ENCODE measurements around the gene PUSL1. TPM values are rescaled to one million over a fixed set of nuclear protein-coding genes. Genes with fewer than 3 reads are reported as not detected.

PUSL1 gene
- 4.7 and 14.8 TPM in 2 replicates for total RNA-seq (ENCODE audit: low replicate concordance)

DNA sequence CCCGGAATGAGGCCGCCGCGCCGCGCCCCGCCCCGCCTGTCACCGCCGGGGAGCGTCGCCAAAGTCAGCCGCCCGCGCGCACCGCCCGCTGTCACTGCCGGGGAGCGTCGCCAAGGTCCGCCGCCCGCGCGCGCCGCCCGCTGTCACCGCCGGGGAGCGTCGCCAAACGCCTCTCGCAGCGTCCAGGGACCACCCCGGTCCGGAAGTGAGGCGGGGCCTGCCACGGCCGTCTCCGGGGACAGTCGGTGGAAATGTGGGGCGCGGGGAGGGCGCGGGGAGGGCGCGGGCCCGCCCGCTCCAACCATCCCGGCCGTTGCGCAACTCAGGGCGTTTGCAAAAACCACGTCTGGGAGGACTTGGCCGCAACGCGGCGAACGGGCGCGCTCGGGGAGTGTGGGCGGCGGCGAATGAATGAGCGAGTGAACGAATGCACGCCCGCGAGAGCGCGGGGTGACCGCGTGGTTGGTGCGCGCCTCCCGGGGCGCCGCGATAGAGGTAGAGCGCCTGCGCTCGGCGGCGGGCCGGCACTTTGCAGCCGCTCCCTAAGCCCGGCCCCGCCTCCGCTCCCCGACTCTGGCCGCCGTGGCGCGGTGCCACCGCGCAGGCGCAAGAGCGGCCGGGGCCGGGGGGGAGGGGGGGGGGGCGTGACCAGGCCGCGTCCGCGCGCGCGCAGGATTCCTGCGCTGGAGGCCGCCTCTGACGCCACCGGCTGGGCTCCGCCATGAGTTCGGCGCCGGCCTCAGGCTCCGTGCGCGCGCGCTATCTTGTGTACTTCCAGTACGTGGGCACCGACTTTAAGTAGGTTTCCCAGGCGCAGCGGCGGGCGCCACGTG lies at the start of gene PUSL1, which contains the start of gene ACAP3:
PUSL1 (plus strand) TSS at position 675 of the 833 bp plus-strand sequence; CDS start at position 722, 47 bp downstream.
ACAP3 (minus strand) TSS at position 8 of the 833 bp plus-strand sequence. CDS start 115 bp downstream, outside the sequence.

DNA sequence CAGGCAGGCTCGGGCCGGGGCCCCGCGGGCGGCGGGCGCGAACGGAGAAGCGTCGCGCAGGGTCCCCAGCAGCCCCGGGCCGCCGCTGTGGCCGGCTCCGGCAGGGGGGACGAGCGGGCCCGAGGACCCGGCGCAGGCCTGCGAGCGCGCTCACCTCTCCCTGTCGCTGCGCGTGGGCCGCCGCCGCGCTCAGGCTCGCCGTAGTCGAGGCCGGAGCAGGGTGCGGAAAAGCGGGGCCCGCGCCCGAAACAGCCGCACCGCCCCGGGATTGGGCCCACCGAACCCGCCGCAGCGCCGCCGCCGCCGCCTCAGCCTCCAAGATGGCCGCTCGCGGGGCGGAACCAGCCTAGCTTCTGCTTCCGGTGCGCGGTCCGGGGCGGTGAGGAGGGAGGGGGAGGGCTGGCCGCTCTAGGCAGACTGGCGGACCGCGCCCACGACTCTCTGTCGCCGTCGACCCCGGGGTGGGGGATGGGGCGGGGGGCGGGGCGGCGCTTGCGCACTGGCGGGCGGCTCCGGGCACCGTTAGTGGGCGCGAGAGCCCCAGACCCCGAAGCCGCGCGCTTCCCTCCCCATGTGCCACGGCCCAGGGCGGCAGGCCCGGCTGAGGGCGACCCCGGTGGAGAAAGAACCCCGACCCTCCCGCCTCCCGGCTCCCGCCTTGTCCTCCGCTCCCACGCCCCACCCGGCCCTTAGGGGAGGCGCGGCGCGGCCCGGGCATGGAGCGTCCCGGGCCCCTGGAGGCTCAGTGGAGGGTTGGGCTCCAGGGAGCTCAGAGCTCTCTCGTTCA lies 34.7 kb upstream of the PUSL1 start, which contains the start of gene UBE2J2:
UBE2J2 (minus strand) TSS at position 343 of the 787 bp plus-strand sequence. CDS start 5,862 bp downstream, outside the sequence.

DNA sequence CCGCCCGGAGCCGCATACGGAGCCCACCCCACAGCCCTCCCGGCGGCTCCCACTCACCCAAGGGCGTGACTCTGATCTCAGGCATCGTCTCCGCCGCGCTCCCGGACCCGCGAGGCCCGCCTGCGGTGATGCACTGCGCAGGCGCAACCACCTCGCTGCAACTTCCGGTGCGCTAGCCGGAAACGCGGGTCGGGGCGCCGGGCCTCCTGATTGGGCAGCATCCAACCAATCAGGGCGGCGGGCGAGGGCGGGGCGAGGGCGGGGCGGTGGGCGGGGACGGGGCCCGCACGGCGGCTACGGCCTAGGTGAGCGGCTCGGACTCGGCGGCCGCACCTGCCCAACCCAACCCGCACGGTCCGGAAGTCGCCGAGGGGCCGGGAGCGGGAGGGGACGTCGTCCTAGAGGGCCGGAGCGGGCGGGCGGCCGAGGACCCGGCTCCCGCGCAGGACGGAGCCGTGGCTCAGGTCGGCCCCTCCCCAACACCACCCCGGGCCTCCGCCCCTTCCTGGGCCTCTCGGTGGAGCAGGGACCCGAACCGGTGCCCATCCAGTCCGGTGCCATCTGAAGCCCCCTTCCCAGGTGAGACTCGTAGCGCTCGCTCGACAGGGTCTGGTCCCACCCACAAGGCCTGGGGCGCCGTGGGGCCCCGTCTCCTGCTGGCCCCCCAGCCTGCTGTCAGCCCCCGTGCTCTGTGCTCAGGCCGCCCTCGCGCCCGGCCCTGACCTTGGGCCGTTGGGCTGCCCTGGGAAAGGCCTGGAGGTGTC lies 16.3 kb downstream of the PUSL1 start, which contains the start of the genes CPTP and INTS11:
CPTP (plus strand) TSS at position 279 of the 764 bp plus-strand sequence. CDS start 2,109 bp downstream, outside the sequence.
INTS11 (minus strand) TSS at position 137 of the 764 bp plus-strand sequence; CDS start at position 85, 52 bp downstream.

DNA sequence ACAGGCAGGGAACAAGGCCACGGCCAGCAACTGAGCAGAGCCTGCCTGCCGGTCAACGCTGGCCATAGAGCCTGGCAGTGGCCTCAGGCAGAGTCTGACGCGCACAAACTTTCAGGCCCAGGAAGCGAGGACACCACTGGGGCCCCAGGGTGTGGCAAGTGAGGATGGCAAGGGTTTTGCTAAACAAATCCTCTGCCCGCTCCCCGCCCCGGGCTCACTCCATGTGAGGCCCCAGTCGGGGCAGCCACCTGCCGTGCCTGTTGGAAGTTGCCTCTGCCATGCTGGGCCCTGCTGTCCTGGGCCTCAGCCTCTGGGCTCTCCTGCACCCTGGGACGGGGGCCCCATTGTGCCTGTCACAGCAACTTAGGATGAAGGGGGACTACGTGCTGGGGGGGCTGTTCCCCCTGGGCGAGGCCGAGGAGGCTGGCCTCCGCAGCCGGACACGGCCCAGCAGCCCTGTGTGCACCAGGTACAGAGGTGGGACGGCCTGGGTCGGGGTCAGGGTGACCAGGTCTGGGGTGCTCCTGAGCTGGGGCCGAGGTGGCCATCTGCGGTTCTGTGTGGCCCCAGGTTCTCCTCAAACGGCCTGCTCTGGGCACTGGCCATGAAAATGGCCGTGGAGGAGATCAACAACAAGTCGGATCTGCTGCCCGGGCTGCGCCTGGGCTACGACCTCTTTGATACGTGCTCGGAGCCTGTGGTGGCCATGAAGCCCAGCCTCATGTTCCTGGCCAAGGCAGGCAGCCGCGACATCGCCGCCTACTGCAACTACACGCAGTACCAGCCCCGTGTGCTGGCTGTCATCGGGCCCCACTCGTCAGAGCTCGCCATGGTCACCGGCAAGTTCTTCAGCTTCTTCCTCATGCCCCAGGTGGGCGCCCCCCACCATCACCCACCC lies 22.9 kb downstream of the PUSL1 start, which contains the start of gene TAS1R3:
TAS1R3 (plus strand) TSS at position 213 of the 898 bp plus-strand sequence; CDS start at position 279, 66 bp downstream.

GRCh38 chr1:1349256-1350012 lies 41.0 kb downstream of the PUSL1 start, which contains the start of gene DVL1:
TSS of gene DVL1 (minus strand) at chr1:1349418. CDS start at chr1:1349065, 353 bp downstream.

GRCh38 chr1:1358433-1359271 lies 50.3 kb downstream of the PUSL1 start, which contains the start of gene MXRA8:
TSS of gene MXRA8 (minus strand) at chr1:1358555. CDS start at chr1:1358504, 51 bp downstream.

Other genes with a start within 250 kb of the PUSL1 start
- gene RNF223, start 234.3 kb upstream of the PUSL1 start, total RNA-seq (ENCODE audit: low replicate concordance) = not detected in 2 replicates
- gene C1orf159, start 192.5 kb upstream of the PUSL1 start, total RNA-seq (ENCODE audit: low replicate concordance) = 2.1 and 3.7 TPM in 2 replicates
- not detected in 2 replicates for gene TTLL10, start 134.7 kb upstream of the PUSL1 start, total RNA-seq (ENCODE audit: low replicate concordance)
- not detected in 2 replicates for gene TNFRSF18, start 102.0 kb upstream of the PUSL1 start, total RNA-seq (ENCODE audit: low replicate concordance)
- not detected in 2 replicates for gene TNFRSF4, start 94.4 kb upstream of the PUSL1 start, total RNA-seq (ENCODE audit: low replicate concordance)
- gene SDF4, start 76.6 kb upstream of the PUSL1 start, total RNA-seq (ENCODE audit: low replicate concordance) = 100 and 148 TPM in 2 replicates
- 9.9 and 24.7 TPM in 2 replicates for gene B3GALT6, start 76.4 kb upstream of the PUSL1 start, total RNA-seq (ENCODE audit: low replicate concordance)
- gene C1QTNF12, start 61.9 kb upstream of the PUSL1 start, total RNA-seq (ENCODE audit: low replicate concordance) = 0.35 and 0.53 TPM in 2 replicates
- 9.9 and 30.1 TPM in 2 replicates for gene UBE2J2, start 34.7 kb upstream of the PUSL1 start, total RNA-seq (ENCODE audit: low replicate concordance)
- 0.38 and 0.47 TPM in 2 replicates for gene SCNN1D, start 28.2 kb upstream of the PUSL1 start, total RNA-seq (ENCODE audit: low replicate concordance)
- 22.7 and 64.0 TPM in 2 replicates for gene ACAP3, start 667 bp upstream of the PUSL1 start, total RNA-seq (ENCODE audit: low replicate concordance)
- 52.0 and 105 TPM in 2 replicates for gene INTS11, start 16.1 kb downstream of the PUSL1 start, total RNA-seq (ENCODE audit: low replicate concordance)
- 4.3 and 8.5 TPM in 2 replicates for gene CPTP, start 16.2 kb downstream of the PUSL1 start, total RNA-seq (ENCODE audit: low replicate concordance)
- 0.15 and 0.35 TPM in 2 replicates for gene TAS1R3, start 22.7 kb downstream of the PUSL1 start, total RNA-seq (ENCODE audit: low replicate concordance)
- gene DVL1, start 40.8 kb downstream of the PUSL1 start, total RNA-seq (ENCODE audit: low replicate concordance) = 72.2 and 104 TPM in 2 replicates
- gene MXRA8, start 50.0 kb downstream of the PUSL1 start, total RNA-seq (ENCODE audit: low replicate concordance) = 200 and 222 TPM in 2 replicates
- gene AURKAIP1, start 66.6 kb downstream of the PUSL1 start, total RNA-seq (ENCODE audit: low replicate concordance) = 51.0 and 109 TPM in 2 replicates
- 92.2 and 99.7 TPM in 2 replicates for gene CCNL2, start 90.7 kb downstream of the PUSL1 start, total RNA-seq (ENCODE audit: low replicate concordance)
- 59.4 and 118 TPM in 2 replicates for gene MRPL20, start 98.7 kb downstream of the PUSL1 start, total RNA-seq (ENCODE audit: low replicate concordance)
- gene ANKRD65, start 112.7 kb downstream of the PUSL1 start, total RNA-seq (ENCODE audit: low replicate concordance) = 0.23 TPM in 2 replicates
- 1.5 and 1.6 TPM in 2 replicates for gene VWA1, start 127.1 kb downstream of the PUSL1 start, total RNA-seq (ENCODE audit: low replicate concordance)
- gene ATAD3C, start 141.1 kb downstream of the PUSL1 start, total RNA-seq (ENCODE audit: low replicate concordance) = under 0.01 and 0.15 TPM in 2 replicates
- gene ATAD3B, start 163.2 kb downstream of the PUSL1 start, total RNA-seq (ENCODE audit: low replicate concordance) = 15.9 and 18.1 TPM in 2 replicates
- gene ATAD3A, start 203.6 kb downstream of the PUSL1 start, total RNA-seq (ENCODE audit: low replicate concordance) = 20.5 and 40.8 TPM in 2 replicates
- gene TMEM240, start 232.0 kb downstream of the PUSL1 start, total RNA-seq (ENCODE audit: low replicate concordance) = 1.6 and 5.6 TPM in 2 replicates